ENCODE data around the gene MAP2. TPM values are rescaled to one million over a fixed set of nuclear protein-coding genes. Genes with fewer than 3 reads are reported as not detected.

MAP2 gene
- total RNA-seq, 2 donors from 2014 or later, result not detected

- H3K36me3 Mint-ChIP-seq, result no peaks in the 10 kb centered on the region
- no peak overlapping the region for H3K27ac Mint-ChIP-seq
- no peak overlapping the region for H3K4me3 Mint-ChIP-seq
- ATAC-seq, result no peak
- no peaks in the 10 kb centered on the region for H3K27me3 Mint-ChIP-seq
- peaks cover 4% of the 10 kb centered on the region for H3K9me3 Mint-ChIP-seq
- H3K4me1 Mint-ChIP-seq (ENCODE audit: low read depth in 2 of 2), result no peaks in the 10 kb centered on the region
- DNase-seq (ENCODE audit: low spot score), result no peak
Measured at GRCh38 chr2:209762563-209762962, 338.7 kb downstream of the MAP2 start.

- no peak for DNase-seq (ENCODE audit: low spot score)
- H3K27me3 Mint-ChIP-seq, result no peaks in the 10 kb centered on the region
- no peak for ATAC-seq
- no peak overlapping the region for H3K4me3 Mint-ChIP-seq
- H3K27ac Mint-ChIP-seq, result no peak overlapping the region
- no peaks in the 10 kb centered on the region for H3K36me3 Mint-ChIP-seq
- no peaks in the 10 kb centered on the region for H3K4me1 Mint-ChIP-seq (ENCODE audit: low read depth in 2 of 2)
- H3K9me3 Mint-ChIP-seq, result no peaks in the 10 kb centered on the region
Measured at GRCh38 chr2:209763106-209763505, 339.3 kb downstream of the MAP2 start.

GRCh38 chr2:209766613-209767012 is 342.8 kb downstream of the MAP2 start:
- DNase-seq (ENCODE audit: low spot score) (no peak), ATAC-seq (no peak)
- Mint-ChIP-seq H3K4me3 (no peak overlapping the region), H3K4me1 (ENCODE audit: low read depth in 2 of 2) (no peaks in the 10 kb centered on the region), H3K27ac (no peak overlapping the region), H3K27me3 (peaks cover 13 to 25% of the 10 kb centered on the region in 2 donors), H3K9me3 (no peaks in the 10 kb centered on the region), H3K36me3 (no peaks in the 10 kb centered on the region)

GRCh38 chr2:209767316-209767715 is 343.5 kb downstream of the MAP2 start:
- no peak for ATAC-seq
- Mint-ChIP-seq H3K4me3 (no peak overlapping the region), H3K36me3 (no peaks in the 10 kb centered on the region), H3K27me3 (peaks cover 13 to 25% of the 10 kb centered on the region in 2 donors), H3K9me3 (no peaks in the 10 kb centered on the region), H3K27ac (no peak overlapping the region), H3K4me1 (ENCODE audit: low read depth in 2 of 2) (no peaks in the 10 kb centered on the region)
- no peak for DNase-seq (ENCODE audit: low spot score)

GRCh38 chr2:209768557-209768956 is 344.7 kb downstream of the MAP2 start:
- no peaks in the 10 kb centered on the region for H3K4me1 Mint-ChIP-seq (ENCODE audit: low read depth in 2 of 2)
- H3K4me3 Mint-ChIP-seq, result no peak overlapping the region
- no peaks in the 10 kb centered on the region for H3K9me3 Mint-ChIP-seq

GRCh38 chr2:209771474-209772289 is 347.8 kb downstream of the MAP2 start, which contains the start of gene UNC80:
UNC80 (plus strand) TSS chr2:209771832; CDS start chr2:209772073, 241 bp downstream.
- no peak within 1 kb of the TSS for H3K27ac Mint-ChIP-seq
- no peaks in the 10 kb centered on the region for H3K9me3 Mint-ChIP-seq
- no peaks in the 10 kb centered on the region for H3K4me1 Mint-ChIP-seq (ENCODE audit: low read depth in 2 of 2)
- DNase-seq (ENCODE audit: low spot score) (no peak), ATAC-seq (peak in 1 of 2 donors; percentile 45)
- no peak within 1 kb of the TSS for H3K4me3 Mint-ChIP-seq
- peaks cover 18 to 41% of the 10 kb centered on the region in 2 donors for H3K27me3 Mint-ChIP-seq
- no peaks in the 10 kb centered on the region for H3K36me3 Mint-ChIP-seq

More at GRCh38 chr2:209768557-209768956, 344.7 kb downstream of the MAP2 start:
- DNase-seq (ENCODE audit: low spot score), result no peak
- Mint-ChIP-seq H3K27me3 (peaks cover 18 to 33% of the 10 kb centered on the region in 2 donors), H3K27ac (no peak overlapping the region), H3K36me3 (no peaks in the 10 kb centered on the region)
- ATAC-seq, result no peak

GRCh38 chr2:209772290-209772685 is 348.4 kb downstream of the MAP2 start:
- DNase-seq (ENCODE audit: low spot score), result no peak
- Mint-ChIP-seq H3K4me1 (ENCODE audit: low read depth in 2 of 2) (no peaks in the 10 kb centered on the region), H3K36me3 (no peaks in the 10 kb centered on the region), H3K27me3 (peaks cover 18 to 41% of the 10 kb centered on the region in 2 donors), H3K27ac (no peak overlapping the region), H3K4me3 (no peak overlapping the region), H3K9me3 (no peaks in the 10 kb centered on the region)
- no peak for ATAC-seq

- H3K36me3 Mint-ChIP-seq, result no peaks in the 10 kb centered on the region
- H3K9me3 Mint-ChIP-seq, result no peaks in the 10 kb centered on the region
- no peak overlapping the region for H3K27ac Mint-ChIP-seq
- no peak for ATAC-seq
- no peak overlapping the region for H3K4me3 Mint-ChIP-seq
- DNase-seq (ENCODE audit: low spot score), result no peak
- peaks cover 18 to 41% of the 10 kb centered on the region in 2 donors for H3K27me3 Mint-ChIP-seq
- no peaks in the 10 kb centered on the region for H3K4me1 Mint-ChIP-seq (ENCODE audit: low read depth in 2 of 2)
Measured at GRCh38 chr2:209773377-209773776, 349.5 kb downstream of the MAP2 start.

Data from natural killer cell treated with Interleukin-12 subunit alpha and Interleukin-12 subunit beta and Interleukin-15 and Interleukin-18, amount 100 ng/mL, for 72 hours (primary cell).